Embryonic facial prominence (tissue), 1 donor: Measurements from ENCODE around the gene PMM2.
"Not testable (repeated sequence)": the region's sequence is repeated elsewhere in the genome, so short reads cannot be mapped to it uniquely, and the experiment has no call there.

Experiments used
- DNase-seq: peaks from one replicate; pipeline ENCODE4 v3.0.0-alpha.2; 2016; ENCODE audit errors: extremely low spot score

Gene PMM2

GRCh38 chr16:8818504-8819270 lies 21.0 kb downstream of the PMM2 start:
- DNase-seq, result no peak

GRCh38 chr16:8819411-8820034 lies 21.9 kb downstream of the PMM2 start:
- no peak for DNase-seq

- no peak for DNase-seq
Measured at GRCh38 chr16:8822403-8822802, 24.8 kb downstream of the PMM2 start.

- DNase-seq, result no peak
Measured at GRCh38 chr16:8826278-8826879, 28.7 kb downstream of the PMM2 start.

GRCh38 chr16:8828541-8829165 lies 31.0 kb downstream of the PMM2 start:
- no peak for DNase-seq

- no peak for DNase-seq
Measured at GRCh38 chr16:8831450-8831849, 33.8 kb downstream of the PMM2 start.

- DNase-seq, result no peak
Measured at GRCh38 chr16:8831871-8832716, 34.5 kb downstream of the PMM2 start.

GRCh38 chr16:8832717-8833105 lies 35.1 kb downstream of the PMM2 start:
- no peak for DNase-seq

- not testable (repeated sequence) for DNase-seq
Measured at GRCh38 chr16:8836797-8837196, 39.2 kb downstream of the PMM2 start.

- not testable (repeated sequence) for DNase-seq
Measured at GRCh38 chr16:8837594-8837993, 40.0 kb downstream of the PMM2 start.

- DNase-seq, result not testable (repeated sequence)
Measured at GRCh38 chr16:8842016-8842415, 44.4 kb downstream of the PMM2 start.

GRCh38 chr16:8843296-8843695 lies 45.7 kb downstream of the PMM2 start:
- not testable (repeated sequence) for DNase-seq

GRCh38 chr16:8845699-8846298 lies 48.2 kb downstream of the PMM2 start:
- DNase-seq, result no peak

- no peak for DNase-seq
Measured at GRCh38 chr16:8846401-8846932, 48.8 kb downstream of the PMM2 start.

- DNase-seq, result no peak
Measured at GRCh38 chr16:8847145-8847544, 49.5 kb downstream of the PMM2 start.

GRCh38 chr16:8847623-8848022 lies 50.0 kb downstream of the PMM2 start:
- DNase-seq, result no peak

- DNase-seq, result no peak
Measured at GRCh38 chr16:8848231-8848938, 50.7 kb downstream of the PMM2 start.

GRCh38 chr16:8848939-8849391 lies 51.3 kb downstream of the PMM2 start:
- DNase-seq, result no peak

- no peak for DNase-seq
Measured at GRCh38 chr16:8849411-8850011, 51.9 kb downstream of the PMM2 start.
